ENCODE results near the gene GRM4. TPM values are rescaled to one million over a fixed set of nuclear protein-coding genes. Genes with fewer than 3 reads are reported as not detected.
A peak's percentile ranks its signal among the peaks of the same experiment; 100 is the strongest.

Gene GRM4
- total RNA-seq, 1 experiment from 2014 or later, result 0.41 TPM

DNA sequence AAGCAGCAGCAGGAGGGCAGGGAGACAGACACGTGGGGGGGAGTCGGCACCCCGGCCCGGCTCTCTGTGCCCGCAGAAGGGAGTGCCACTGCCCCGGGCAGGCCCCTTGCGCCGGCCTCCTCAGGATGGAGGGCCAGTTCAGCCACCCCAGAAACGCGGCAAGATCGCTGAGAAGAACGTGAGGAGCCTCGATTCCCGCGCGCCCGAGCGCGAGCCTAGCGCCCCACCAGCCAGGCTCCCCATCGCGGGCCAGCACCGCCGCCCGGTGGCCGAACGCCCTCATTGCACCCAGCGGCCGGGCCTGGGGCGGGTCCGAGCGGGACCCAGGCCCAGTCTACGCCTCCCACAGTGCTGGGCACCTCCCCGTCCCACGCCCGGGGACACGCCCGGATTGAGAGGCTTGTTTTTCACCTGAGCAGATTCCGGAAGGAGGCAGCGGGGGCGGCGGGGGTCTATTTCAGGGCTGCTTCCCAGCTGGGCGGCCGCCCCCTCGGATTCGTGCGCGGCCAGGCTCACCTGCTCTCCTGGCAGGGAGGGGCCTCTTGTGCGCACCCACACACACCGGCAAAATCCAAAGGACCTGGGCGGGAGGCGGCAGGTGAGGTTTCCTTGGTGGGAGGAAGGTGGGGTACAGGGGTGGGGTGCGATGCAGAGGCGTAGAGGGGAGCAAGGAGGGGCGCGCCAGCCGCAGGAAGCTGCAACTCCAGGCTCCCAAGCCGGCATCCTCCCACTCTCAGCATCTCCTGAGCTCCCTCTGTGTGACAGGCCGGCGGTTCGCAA is 9.0 kb upstream of the GRM4 start:
- peak overlapping the region; percentile 24 for H3K4me3 ChIP-seq (ENCODE audit: low read depth, low read length, poor library complexity, severe bottlenecking)
- CTCF ChIA-PET, result interaction anchor here (0.5 to 2.5 kb wide), 7 partner anchors 9 to 575 kb away, joined by 3 to 11 read pairs (median 4); partner anchors contain the start of genes BAK1 and UQCC2
- BruUV-seq (replicated peaks), result no TSS peak
- H3K36me3 ChIP-seq (ENCODE audit: insufficient read depth, low read length, poor library complexity, severe bottlenecking), result no peaks in the 10 kb centered on the region
- TF ChIP-seq, protein P1, sequence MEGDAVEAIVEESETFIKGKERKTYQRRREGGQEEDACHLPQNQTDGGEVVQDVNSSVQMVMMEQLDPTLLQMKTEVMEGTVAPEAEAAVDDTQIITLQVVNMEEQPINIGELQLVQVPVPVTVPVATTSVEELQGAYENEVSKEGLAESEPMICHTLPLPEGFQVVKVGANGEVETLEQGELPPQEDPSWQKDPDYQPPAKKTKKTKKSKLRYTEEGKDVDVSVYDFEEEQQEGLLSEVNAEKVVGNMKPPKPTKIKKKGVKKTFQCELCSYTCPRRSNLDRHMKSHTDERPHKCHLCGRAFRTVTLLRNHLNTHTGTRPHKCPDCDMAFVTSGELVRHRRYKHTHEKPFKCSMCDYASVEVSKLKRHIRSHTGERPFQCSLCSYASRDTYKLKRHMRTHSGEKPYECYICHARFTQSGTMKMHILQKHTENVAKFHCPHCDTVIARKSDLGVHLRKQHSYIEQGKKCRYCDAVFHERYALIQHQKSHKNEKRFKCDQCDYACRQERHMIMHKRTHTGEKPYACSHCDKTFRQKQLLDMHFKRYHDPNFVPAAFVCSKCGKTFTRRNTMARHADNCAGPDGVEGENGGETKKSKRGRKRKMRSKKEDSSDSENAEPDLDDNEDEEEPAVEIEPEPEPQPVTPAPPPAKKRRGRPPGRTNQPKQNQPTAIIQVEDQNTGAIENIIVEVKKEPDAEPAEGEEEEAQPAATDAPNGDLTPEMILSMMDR (conservative IDR thresholded peaks at IDR 0.05; ENCODE audit: low read depth, low read length), result peak; percentile 90
- TF ChIP-seq EZH2 (IDR thresholded peaks at IDR 0.05; ENCODE audit: borderline replicate concordance, low read depth, low read length, poor library complexity, severe bottlenecking), result no peak
- POLR2A ChIA-PET (ENCODE audit: low non-redundant PET), result no interaction called here
- peak; percentile 77 for DNase-seq (ENCODE audit: low spot score)
- no peak overlapping the region for H3K27ac ChIP-seq (ENCODE audit: low read depth, low read length, poor library complexity, severe bottlenecking)
- peaks cover 5% of the 10 kb centered on the region for H3K27me3 ChIP-seq (replicated peaks; ENCODE audit: insufficient read depth, low read depth, low read length, poor library complexity)
- intact Hi-C loops (cut with micrococcal nuclease; ENCODE audit: unreplicated experiment), result loop anchor here (1.0 to 10.0 kb wide), 4 partner anchors 100 to 440 kb away; partner anchors contain the start of gene UQCC2
- peaks cover 4% of the 10 kb centered on the region for H3K9me3 ChIP-seq (ENCODE audit: low read depth, low read length, poor library complexity, severe bottlenecking)
- peaks cover 6% of the 10 kb centered on the region for H3K4me1 ChIP-seq (ENCODE audit: insufficient read depth, low read length, poor library complexity, severe bottlenecking)

DNA sequence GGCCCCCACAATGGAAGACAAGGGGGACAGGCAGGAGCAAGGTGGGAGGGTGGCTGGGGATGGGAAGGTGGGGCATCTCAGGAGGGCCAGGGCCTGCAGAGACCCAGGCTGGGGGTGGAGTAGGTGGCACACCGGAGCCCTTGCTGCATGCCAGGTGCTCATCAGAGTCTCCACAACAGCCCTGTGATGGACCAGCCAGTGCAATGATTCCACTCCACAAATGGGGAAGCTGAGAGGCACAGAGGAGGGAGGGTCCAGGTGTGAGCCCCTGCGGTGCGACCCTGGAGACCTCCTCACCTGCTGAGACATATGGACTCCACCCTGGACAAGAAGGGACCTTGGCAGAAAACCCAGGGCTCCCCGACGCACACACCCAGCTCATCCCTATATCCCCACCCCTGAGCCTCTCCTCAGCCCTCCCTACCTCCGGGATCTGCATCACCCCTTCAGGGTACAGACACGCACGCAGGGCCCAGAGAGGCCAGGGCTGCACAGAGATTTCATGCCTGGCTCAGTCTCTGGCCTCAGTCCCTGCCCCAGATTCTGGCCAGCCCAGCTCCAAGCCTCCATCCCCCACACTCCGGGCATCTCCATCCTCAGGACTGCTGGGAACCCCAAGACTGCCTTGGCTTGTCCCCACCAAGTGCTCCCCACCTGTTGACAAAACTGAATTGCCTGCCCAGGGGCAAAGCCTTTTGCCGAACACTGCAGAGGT is 7.1 kb upstream of the GRM4 start:
- TF ChIP-seq EZH2 (IDR thresholded peaks at IDR 0.05; ENCODE audit: borderline replicate concordance, low read depth, low read length, poor library complexity, severe bottlenecking), result no peak
- TF ChIP-seq, protein P1 (conservative IDR thresholded peaks at IDR 0.05; ENCODE audit: low read depth, low read length), result no peak
- CTCF ChIA-PET, result interaction anchor here (0.6 to 1.2 kb wide), 3 partner anchors 98 to 570 kb away, joined by 3 to 4 read pairs (median 3); no protein-coding TSS in a partner anchor
- intact Hi-C loops (cut with micrococcal nuclease; ENCODE audit: unreplicated experiment), result loop anchor here (10.0 kb wide), 1 partner anchor 438 kb away; the partner anchor contains the start of gene UQCC2
- BruUV-seq (replicated peaks), result no TSS peak
- no peaks in the 10 kb centered on the region for H3K9me3 ChIP-seq (ENCODE audit: low read depth, low read length, poor library complexity, severe bottlenecking)
- H3K4me3 ChIP-seq (ENCODE audit: low read depth, low read length, poor library complexity, severe bottlenecking), result no peak overlapping the region
- H3K4me1 ChIP-seq (ENCODE audit: insufficient read depth, low read length, poor library complexity, severe bottlenecking), result peaks cover 6% of the 10 kb centered on the region
- H3K27ac ChIP-seq (ENCODE audit: low read depth, low read length, poor library complexity, severe bottlenecking), result no peak overlapping the region
- DNase-seq (ENCODE audit: low spot score), result no peak
- H3K27me3 ChIP-seq (replicated peaks; ENCODE audit: insufficient read depth, low read depth, low read length, poor library complexity), result peaks cover 5% of the 10 kb centered on the region
- POLR2A ChIA-PET (ENCODE audit: low non-redundant PET), result no interaction called here
- H3K36me3 ChIP-seq (ENCODE audit: insufficient read depth, low read length, poor library complexity, severe bottlenecking), result no peaks in the 10 kb centered on the region

DNA sequence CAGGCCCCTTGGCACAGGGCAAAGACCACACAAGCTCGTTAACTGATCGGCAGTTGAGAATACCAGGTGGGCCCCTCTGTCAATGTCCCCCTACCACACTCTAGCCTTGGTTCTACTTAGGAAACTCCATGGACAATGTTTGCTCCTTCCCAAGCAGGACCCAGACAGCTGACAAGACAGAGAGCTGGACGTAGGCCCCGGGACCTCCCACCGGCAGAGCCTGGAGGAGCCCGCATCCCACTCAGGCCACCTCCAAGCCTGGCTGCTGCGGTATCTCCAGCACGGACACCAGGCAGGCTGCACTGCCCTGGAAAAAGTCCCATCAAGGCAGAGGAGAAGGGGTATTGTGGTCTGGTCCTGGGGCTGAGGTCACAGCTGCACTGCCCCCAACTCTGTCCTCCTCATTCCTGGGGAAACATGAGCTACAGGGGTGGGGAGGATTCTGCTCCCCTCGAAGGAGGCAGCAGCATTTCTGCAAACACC is 6.2 kb upstream of the GRM4 start:
- no peak for DNase-seq (ENCODE audit: low spot score)
- BruUV-seq (replicated peaks), result no TSS peak
- ChIA-PET POLR2A (ENCODE audit: low non-redundant PET) (no interaction called here), CTCF (interaction anchor here (0.6 kb wide), 2 partner anchors 379 to 569 kb away, joined by 3 to 4 read pairs; no protein-coding TSS in a partner anchor)
- Histone ChIP-seq H3K27me3 (replicated peaks; ENCODE audit: insufficient read depth, low read depth, low read length, poor library complexity) (peaks cover 5% of the 10 kb centered on the region), H3K27ac (ENCODE audit: low read depth, low read length, poor library complexity, severe bottlenecking) (no peak overlapping the region), H3K9me3 (ENCODE audit: low read depth, low read length, poor library complexity, severe bottlenecking) (no peaks in the 10 kb centered on the region), H3K4me3 (ENCODE audit: low read depth, low read length, poor library complexity, severe bottlenecking) (no peak overlapping the region), H3K36me3 (ENCODE audit: insufficient read depth, low read length, poor library complexity, severe bottlenecking) (no peaks in the 10 kb centered on the region), H3K4me1 (ENCODE audit: insufficient read depth, low read length, poor library complexity, severe bottlenecking) (peaks cover 6% of the 10 kb centered on the region)
- intact Hi-C loops (cut with micrococcal nuclease; ENCODE audit: unreplicated experiment), result loop anchor here (10.0 kb wide), 1 partner anchor 437 kb away; the partner anchor contains the start of gene UQCC2
- TF ChIP-seq, protein P1 (conservative IDR thresholded peaks at IDR 0.05; ENCODE audit: low read depth, low read length), result no peak
- no peak for TF ChIP-seq EZH2 (IDR thresholded peaks at IDR 0.05; ENCODE audit: borderline replicate concordance, low read depth, low read length, poor library complexity, severe bottlenecking)
